Progenitor cell of endocrine pancreas (in vitro differentiated cells): ENCODE measurements around the gene MRPL51. TPM values are rescaled to one million over a fixed set of nuclear protein-coding genes. Genes with fewer than 3 reads are reported as not detected.

Experiments
- DNase-seq: peaks from one replicate; pipeline ENCODE4 v3.0.0; 2021; ENCODE audit warnings: low spot score; ENCODE audit not compliant: unreplicated experiment
- H3K27ac Mint-ChIP-seq: 2 replicates; pipeline ENCODE4 v1.8.0; 2021; ENCODE audit warnings: mild to moderate bottlenecking, moderate library complexity, mixed read lengths
- H3K27me3 Mint-ChIP-seq: 2 replicates; pipeline ENCODE4 v1.8.0; 2021; ENCODE audit warnings: mixed read lengths
- H3K36me3 Mint-ChIP-seq: 2 replicates; pipeline ENCODE4 v1.8.0; 2022; ENCODE audit warnings: mixed read lengths; ENCODE audit not compliant: insufficient read depth
- H3K4me1 Mint-ChIP-seq: 2 replicates; pipeline ENCODE4 v1.8.0; 2021; ENCODE audit warnings: low read depth, mixed read lengths
- H3K4me3 Mint-ChIP-seq: 2 replicates; pipeline ENCODE4 v1.8.0; 2021; ENCODE audit warnings: low read depth, mild to moderate bottlenecking, moderate library complexity, mixed read lengths
- H3K9me3 Mint-ChIP-seq: 2 replicates; pipeline ENCODE4 v1.8.0; 2021; ENCODE audit warnings: low read depth, mixed read lengths
- total RNA-seq: library from RNA; stranded (reverse); gene quantifications from 2 replicates; pipeline ENCODE4 v1.2.1, GENCODE V29; 2021
- TF ChIP-seq, protein P1 (sequence below): fragments of 200-600 bp; sonication (generic); IDR thresholded peaks from one replicate; pipeline ENCODE4 v1.5.0; 2021; ENCODE audit warnings: antibody characterized with exemption, mild to moderate bottlenecking; ENCODE audit not compliant: unreplicated experiment

Gene MRPL51
- total RNA-seq, 1 donor from 2014 or later: 279 TPM

DNA sequence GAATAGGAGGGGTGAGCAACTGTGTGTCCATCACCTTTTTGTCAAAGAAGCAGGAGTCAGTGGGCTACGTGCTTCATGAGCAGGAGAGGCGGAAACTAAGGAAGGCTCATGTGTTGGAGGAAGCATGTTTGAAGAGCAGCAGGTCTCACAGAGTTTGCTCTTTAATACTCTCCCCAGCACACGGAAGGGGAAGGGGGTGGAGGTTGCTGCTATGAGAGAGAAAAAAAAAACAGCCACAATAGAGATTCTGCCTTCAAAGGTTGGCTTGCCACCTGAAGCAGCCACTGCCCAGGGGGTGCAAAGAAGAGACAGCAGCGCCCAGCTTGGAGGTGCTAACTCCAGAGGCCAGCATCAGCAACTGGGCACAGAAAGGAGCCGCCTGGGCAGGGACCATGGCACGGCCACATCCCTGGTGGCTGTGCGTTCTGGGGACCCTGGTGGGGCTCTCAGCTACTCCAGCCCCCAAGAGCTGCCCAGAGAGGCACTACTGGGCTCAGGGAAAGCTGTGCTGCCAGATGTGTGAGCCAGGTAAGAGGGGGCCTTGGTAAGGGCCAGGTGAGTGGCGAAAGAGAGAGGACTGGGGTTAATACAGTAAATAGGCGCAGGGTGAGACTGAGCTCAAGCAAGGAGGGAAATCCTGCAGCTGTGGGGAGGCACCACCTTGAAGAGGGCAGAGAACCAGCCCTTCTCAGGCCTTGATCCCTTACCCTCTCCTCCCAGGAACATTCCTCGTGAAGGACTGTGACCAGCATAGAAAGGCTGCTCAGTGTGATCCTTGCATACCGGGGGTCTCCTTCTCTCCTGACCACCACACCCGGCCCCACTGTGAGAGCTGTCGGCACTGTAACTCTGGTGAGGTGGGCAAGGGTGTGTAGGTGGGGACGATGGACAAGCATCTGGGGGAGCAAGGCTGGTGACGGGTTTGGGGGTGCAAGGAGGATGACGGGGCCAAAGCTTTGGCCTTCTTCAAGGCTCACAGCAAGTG is 48.1 kb downstream of the MRPL51 start, which contains the start of gene CD27:
TSS of gene CD27 (plus strand) at position 252 of the 985 bp plus-strand sequence. CDS start at position 393, 141 bp downstream.
- no peak within 1 kb of the TSS for H3K27ac Mint-ChIP-seq
- H3K36me3 Mint-ChIP-seq: peaks cover 3% of the 10 kb centered on the region
- no peak within 1 kb of the TSS for H3K4me3 Mint-ChIP-seq
- no peaks in the 10 kb centered on the region for H3K9me3 Mint-ChIP-seq
- no peaks in the 10 kb centered on the region for H3K27me3 Mint-ChIP-seq
- TF ChIP-seq, protein P1, sequence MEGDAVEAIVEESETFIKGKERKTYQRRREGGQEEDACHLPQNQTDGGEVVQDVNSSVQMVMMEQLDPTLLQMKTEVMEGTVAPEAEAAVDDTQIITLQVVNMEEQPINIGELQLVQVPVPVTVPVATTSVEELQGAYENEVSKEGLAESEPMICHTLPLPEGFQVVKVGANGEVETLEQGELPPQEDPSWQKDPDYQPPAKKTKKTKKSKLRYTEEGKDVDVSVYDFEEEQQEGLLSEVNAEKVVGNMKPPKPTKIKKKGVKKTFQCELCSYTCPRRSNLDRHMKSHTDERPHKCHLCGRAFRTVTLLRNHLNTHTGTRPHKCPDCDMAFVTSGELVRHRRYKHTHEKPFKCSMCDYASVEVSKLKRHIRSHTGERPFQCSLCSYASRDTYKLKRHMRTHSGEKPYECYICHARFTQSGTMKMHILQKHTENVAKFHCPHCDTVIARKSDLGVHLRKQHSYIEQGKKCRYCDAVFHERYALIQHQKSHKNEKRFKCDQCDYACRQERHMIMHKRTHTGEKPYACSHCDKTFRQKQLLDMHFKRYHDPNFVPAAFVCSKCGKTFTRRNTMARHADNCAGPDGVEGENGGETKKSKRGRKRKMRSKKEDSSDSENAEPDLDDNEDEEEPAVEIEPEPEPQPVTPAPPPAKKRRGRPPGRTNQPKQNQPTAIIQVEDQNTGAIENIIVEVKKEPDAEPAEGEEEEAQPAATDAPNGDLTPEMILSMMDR: no peak
- DNase-seq: no peak
- no peaks in the 10 kb centered on the region for H3K4me1 Mint-ChIP-seq

DNA sequence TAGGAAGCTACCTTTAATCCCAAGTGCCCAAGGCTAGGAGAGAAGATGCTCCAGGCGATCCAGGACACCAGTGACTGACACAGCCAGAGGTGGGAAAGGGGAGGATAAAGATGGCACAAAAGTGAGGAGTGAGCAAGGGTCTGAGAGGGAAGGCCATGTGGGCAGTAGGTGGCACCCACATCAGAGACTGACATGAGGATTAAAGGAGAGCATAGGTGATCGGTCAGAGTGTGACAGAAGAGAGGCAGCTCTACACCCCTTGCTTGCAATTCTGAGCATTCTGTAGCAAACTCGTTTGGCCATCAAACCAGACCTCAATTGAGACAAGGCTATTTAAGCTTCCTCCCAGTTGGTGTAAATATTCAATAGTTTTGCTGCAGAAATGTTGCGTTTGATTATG is 49.0 kb downstream of the MRPL51 start:
- TF ChIP-seq, protein P1: no peak
- H3K27ac Mint-ChIP-seq: no peak overlapping the region
- no peaks in the 10 kb centered on the region for H3K4me1 Mint-ChIP-seq
- H3K36me3 Mint-ChIP-seq: peaks cover 3% of the 10 kb centered on the region
- no peaks in the 10 kb centered on the region for H3K9me3 Mint-ChIP-seq
- no peak for DNase-seq
- H3K4me3 Mint-ChIP-seq: no peak overlapping the region
- H3K27me3 Mint-ChIP-seq: no peaks in the 10 kb centered on the region

DNA sequence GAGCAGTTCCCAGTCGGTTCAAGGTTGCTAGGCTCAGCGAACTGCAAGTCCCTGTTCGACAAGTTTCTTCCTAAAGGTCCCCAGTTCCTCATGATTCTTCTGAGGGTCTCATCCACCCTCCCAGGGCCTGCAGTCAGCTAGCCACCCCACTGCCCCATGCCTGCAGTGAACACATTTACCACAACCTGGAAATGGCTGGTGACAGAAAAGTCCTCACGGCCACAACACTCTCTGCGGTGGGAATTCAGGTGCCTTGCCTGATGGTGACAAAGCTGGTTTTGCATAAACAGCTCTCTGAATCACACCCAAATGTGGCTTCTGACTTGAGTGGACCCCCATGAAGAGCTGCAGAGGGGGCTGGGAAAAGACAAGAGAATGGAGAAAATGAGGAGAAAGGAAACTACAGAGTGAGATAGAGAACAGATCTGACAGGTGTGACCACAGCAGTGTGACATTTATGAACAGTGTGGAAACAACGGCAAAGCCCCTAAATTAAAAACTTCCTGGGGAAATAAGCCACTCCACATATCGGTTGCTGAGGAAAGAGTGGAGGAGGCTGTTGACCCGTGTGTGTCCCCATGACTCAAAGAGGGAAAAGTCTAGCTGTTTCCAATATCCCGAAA is 49.6 kb downstream of the MRPL51 start:
- no peak for DNase-seq
- H3K27ac Mint-ChIP-seq: no peak overlapping the region
- H3K36me3 Mint-ChIP-seq: peaks cover 3% of the 10 kb centered on the region
- H3K4me1 Mint-ChIP-seq: no peaks in the 10 kb centered on the region
- no peak overlapping the region for H3K4me3 Mint-ChIP-seq
- TF ChIP-seq, protein P1: no peak
- H3K9me3 Mint-ChIP-seq: no peaks in the 10 kb centered on the region
- no peaks in the 10 kb centered on the region for H3K27me3 Mint-ChIP-seq

- no peak overlapping the region for H3K27ac Mint-ChIP-seq
- peaks cover 1% of the 10 kb centered on the region for H3K36me3 Mint-ChIP-seq
- no peaks in the 10 kb centered on the region for H3K27me3 Mint-ChIP-seq
- no peak for DNase-seq
- no peaks in the 10 kb centered on the region for H3K4me1 Mint-ChIP-seq
- TF ChIP-seq, protein P1: no peak
- H3K4me3 Mint-ChIP-seq: no peak overlapping the region
- H3K9me3 Mint-ChIP-seq: no peaks in the 10 kb centered on the region
Observed at GRCh38 chr12:6442836-6443235, 50.2 kb downstream of the MRPL51 start.

Other genes starting within 250 kb of the MRPL51 start
- 40.5 and 44.0 TPM in 2 replicates for gene PLEKHG6, start 182.6 kb downstream of the MRPL51 start, total RNA-seq
- gene TNFRSF1A, start 151.2 kb downstream of the MRPL51 start, total RNA-seq: 67.5 and 68.8 TPM in 2 replicates
- gene SCNN1A, start 117.7 kb downstream of the MRPL51 start, total RNA-seq: 14.3 and 23.1 TPM in 2 replicates
- 17.8 and 18.3 TPM in 2 replicates for gene LTBR, start 109.1 kb downstream of the MRPL51 start, total RNA-seq
- gene CD27, start 48.3 kb downstream of the MRPL51 start, total RNA-seq: not detected in 2 replicates
- gene TAPBPL, start 41.2 kb downstream of the MRPL51 start, total RNA-seq: 2.4 TPM in 2 replicates
- gene VAMP1, start 22.6 kb downstream of the MRPL51 start, total RNA-seq: 3.6 and 5.5 TPM in 2 replicates
- gene NCAPD2, start 840 bp upstream of the MRPL51 start, total RNA-seq: 97.4 and 99.1 TPM in 2 replicates
- gene GAPDH, start 41.3 kb upstream of the MRPL51 start, total RNA-seq: 2,230 and 2,287 TPM in 2 replicates
- 21.7 and 22.3 TPM in 2 replicates for gene IFFO1, start 62.8 kb upstream of the MRPL51 start, total RNA-seq
- gene NOP2, start 75.0 kb upstream of the MRPL51 start, total RNA-seq: 95.9 and 96.0 TPM in 2 replicates
- 370 and 406 TPM in 2 replicates for gene CHD4, start 114.1 kb upstream of the MRPL51 start, total RNA-seq
- gene LPAR5, start 142.7 kb upstream of the MRPL51 start, total RNA-seq: 0.27 TPM in 1 of 2 replicates, not detected in the other
- gene ACRBP, start 154.2 kb upstream of the MRPL51 start, total RNA-seq: 5.0 and 5.6 TPM in 2 replicates
- gene ING4, start 169.9 kb upstream of the MRPL51 start, total RNA-seq: 105 and 110 TPM in 2 replicates
- 159 and 164 TPM in 2 replicates for gene ZNF384, start 196.1 kb upstream of the MRPL51 start, total RNA-seq
- 2.0 and 2.4 TPM in 2 replicates for gene PIANP, start 207.6 kb upstream of the MRPL51 start, total RNA-seq
- gene COPS7A, start 230.8 kb upstream of the MRPL51 start, total RNA-seq: 42.6 and 45.5 TPM in 2 replicates